GM21576 (cell line): ENCODE data around the gene THRB.

Source experiments
- ATAC-seq: cut with Tn5 transposase; IDR thresholded peaks from one replicate; pipeline ENCODE4 v1.9.1; 2021; ENCODE audit warnings: mild to moderate bottlenecking, moderate library complexity; ENCODE audit not compliant: unreplicated experiment

Gene THRB

GRCh38 chr3:24242012-24242698 lies 252.5 kb downstream of the THRB start:
- ATAC-seq, result no peak

DNA sequence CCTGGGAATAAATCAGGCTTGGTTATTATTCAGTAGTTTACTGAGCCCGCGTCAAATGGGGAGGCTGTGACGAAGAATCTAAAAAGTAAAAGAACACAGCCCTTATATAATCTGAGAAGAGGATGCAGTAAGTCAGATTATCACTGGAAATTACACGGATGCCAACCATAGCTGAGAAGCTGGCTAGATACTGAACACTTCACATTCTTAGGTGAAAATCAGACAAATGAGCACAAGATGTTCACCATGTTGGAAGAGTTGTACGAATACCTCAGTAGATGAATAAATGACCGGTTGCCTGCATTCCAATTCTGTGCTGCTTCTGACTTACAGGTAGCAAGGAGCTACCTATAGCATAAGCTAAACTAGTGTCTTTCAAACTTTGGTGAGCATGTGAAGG lies 254.3 kb downstream of the THRB start:
- ATAC-seq, result no peak

DNA sequence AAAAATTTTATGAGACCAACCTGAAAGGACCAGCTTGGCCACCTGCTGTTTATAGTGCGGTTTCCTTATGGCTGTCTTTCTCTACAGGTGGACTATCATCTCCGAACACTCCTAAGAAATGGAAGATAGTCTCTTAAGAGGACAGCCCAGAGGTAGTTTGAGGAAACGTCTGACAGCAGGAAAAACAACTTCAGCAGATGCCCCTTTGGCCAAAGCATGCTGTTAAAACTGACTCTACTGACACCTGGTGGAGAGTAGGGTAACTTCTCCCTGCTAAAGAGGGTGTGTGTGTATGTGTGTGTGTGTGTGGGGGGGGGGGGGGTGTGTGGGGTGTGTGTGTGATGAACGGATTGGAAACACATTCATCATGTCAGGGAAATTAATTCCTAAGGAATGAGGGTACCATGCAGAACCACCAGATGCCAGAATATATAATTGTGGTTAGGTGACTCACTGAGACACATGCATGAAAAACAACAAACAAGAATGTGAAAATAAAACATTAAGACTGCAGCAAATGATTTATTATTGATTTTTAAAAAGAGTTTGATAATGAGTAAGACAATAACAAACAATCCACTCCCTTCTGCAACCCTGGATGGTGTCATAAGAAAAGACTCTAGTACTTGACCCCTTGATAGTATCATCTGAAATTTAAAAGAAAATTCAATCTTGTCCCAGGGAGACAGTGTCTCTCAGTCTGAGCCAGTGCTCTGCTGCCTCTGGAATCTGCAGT lies 256.5 kb downstream of the THRB start:
- peak; percentile 87 for ATAC-seq

- ATAC-seq, result no peak
Observed at GRCh38 chr3:24235121-24235520, 259.5 kb downstream of the THRB start.

- ATAC-seq, result no peak
Observed at GRCh38 chr3:24232784-24233183, 261.9 kb downstream of the THRB start.

GRCh38 chr3:24229468-24230221 lies 265.0 kb downstream of the THRB start:
- ATAC-seq, result no peak

DNA sequence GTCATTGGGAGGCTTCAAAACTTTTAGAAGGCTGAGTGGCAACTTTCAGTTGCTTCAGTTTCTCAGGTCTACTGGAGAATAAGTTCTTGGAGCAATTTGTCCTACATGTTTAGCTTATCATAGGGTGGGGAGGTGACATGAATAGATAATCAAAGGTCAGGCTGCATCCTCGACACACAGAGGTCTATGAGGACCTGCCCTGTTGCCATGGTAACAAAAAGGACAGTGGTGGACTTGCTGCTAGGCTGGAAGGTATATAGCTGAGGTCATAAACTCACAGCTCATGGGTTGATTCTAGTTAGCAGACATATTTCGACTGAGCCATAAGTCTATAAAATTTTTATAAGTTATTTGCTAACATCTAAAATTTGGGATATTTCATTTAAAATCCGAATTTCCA lies 267.0 kb downstream of the THRB start:
- no peak for ATAC-seq

DNA sequence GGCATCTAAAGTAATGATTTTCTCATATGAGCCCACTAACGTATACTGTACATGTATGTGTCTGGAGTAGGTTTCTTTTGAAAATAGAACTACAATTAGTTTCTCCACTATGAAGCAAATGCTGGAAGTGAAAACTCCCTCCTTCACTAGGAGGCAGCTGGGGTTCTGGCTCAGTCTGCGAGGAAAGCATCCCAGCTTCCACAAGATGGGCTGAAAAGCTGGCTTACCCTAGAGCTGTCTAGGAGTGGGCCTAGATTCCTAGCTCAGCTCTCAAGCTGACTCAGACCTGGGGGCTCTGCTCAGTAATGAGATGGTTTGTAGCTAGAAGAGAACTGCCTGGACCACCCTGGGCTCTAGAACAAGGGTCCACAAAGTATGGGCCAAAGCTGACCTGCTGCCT lies 268.3 kb downstream of the THRB start:
- no peak for ATAC-seq

GRCh38 chr3:24225385-24225950 lies 269.2 kb downstream of the THRB start:
- ATAC-seq, result no peak

DNA sequence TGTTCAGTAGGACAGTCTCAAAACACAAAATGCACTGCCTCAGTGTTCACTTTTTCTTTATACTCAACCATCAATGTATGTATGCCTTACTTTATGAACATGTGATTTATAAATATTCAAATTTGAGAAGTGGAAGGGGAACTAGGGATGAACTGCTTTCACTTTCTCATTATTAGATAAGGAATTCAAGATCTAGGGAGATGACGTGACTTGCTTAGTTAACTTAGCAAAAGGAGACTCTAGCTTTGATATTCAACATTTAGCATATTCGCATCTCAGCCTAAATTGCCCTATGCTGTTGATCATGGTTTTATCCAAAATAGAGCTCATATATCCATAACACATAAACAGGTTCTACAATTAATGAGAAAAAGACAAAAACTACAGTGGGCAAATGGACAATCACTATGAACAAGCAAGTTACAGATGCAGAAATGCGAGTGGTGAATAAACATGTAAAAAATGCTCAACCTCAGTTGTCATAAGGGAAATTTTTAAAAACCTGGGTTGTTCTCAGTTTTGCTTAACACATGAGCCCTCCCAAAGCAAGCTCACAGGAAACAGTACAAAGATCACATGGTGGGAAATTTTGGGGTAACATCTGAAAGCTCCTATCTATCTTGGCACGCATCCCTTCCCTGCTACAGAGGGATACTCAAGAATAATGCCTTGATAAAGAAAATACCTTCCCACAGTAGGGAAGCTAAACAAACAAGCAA lies 269.8 kb downstream of the THRB start:
- ATAC-seq, result no peak

DNA sequence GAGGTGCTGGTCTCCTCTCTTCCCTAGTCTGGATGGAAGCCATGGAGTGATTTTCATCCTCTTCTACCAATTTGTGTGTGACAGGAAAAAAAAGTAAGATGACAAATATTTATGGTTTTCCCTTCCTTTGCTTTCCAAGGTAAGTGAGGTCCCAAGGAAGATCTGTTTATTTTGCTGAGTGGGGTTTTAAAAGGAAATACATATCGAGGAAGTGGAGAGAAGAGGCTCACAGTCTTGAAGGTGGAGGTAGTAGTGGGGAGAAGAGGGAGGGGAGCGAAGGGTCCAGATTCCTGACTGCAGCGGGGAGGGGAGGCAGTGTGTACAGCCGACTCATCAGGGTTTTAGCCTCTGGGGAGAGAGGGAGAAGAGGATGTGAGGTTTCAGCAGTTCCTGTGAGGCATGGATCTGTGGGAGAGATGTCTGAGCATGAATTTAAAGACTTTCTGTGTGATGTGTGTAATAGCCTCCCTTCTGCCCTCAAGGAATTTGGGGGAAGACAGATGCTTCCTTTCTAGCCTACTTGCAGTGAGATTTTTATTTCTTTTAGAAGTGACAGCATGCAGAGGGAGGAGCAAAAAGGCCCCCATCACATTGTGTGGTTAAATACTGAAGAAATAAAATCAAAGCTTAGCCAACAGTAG lies 272.4 kb downstream of the THRB start:
- ATAC-seq, result no peak

GRCh38 chr3:24220859-24221657 lies 273.6 kb downstream of the THRB start:
- ATAC-seq, result no peak

DNA sequence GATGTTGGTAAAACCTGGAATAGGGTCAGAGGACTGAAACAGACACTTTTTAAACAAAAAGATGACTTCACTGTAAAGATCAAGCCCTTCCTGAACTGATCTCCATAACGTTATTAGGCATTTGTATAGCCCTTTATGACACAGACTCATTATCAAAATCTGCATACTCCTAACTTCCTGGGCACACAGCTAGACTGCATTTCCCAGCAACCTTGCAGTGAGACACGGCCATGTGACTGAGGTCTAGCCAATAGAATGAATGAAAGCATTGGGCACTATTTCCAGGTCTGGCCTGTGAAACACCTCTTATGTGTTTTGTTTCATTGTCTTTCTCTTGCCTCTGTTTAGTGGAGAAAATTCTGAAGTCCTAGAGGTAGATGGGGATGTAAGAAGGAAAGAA lies 279.1 kb downstream of the THRB start:
- ATAC-seq, result no peak

- ATAC-seq, result no peak
Observed at GRCh38 chr3:24211381-24211780, 283.3 kb downstream of the THRB start.

- no peak for ATAC-seq
Observed at GRCh38 chr3:24202071-24202470, 292.6 kb downstream of the THRB start.

GRCh38 chr3:24201301-24201700 lies 293.3 kb downstream of the THRB start:
- no peak for ATAC-seq

GRCh38 chr3:24199775-24200247 lies 294.8 kb downstream of the THRB start:
- no peak for ATAC-seq

DNA sequence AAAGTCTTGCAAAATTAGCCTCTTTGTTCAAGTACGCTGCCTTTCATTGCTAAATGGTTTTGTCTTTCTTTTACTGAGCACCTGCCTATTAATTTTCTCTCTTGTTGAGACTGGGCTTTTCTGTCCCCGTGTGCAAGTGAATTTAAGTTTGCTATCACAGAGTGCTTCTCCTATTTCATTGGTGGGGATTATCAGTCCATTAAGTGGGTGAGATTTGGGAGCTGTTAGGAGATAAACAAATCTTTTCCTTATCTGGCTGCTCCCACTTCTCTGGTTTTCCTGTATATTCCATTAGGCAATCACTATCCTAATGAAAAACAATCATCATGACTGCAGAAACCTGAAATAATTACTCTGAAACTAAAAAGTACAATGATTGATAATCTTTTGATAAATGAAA lies 295.4 kb downstream of the THRB start:
- ATAC-seq, result no peak

- ATAC-seq, result no peak
Observed at GRCh38 chr3:24198728-24199127, 295.9 kb downstream of the THRB start.
